H9 (cell line): Measurements from ENCODE around the gene AXIN1. TPM values are rescaled to one million over a fixed set of nuclear protein-coding genes. Genes with fewer than 3 reads are reported as not detected.
"Not testable (repeated sequence)": the region's sequence is repeated elsewhere in the genome, so short reads cannot be mapped to it uniquely, and the experiment has no call there.

ENCODE experiments used
- DNase-seq: peaks from one replicate; pipeline ENCODE4 v3.0.0-alpha.2; 2017
- H2AFZ ChIP-seq: one replicate; pipeline ENCODE4 v1.6.1; 2013; ENCODE audit warnings: mild to moderate bottlenecking, low read length, control low read depth, moderate library complexity
- H2AK5ac ChIP-seq: 2 replicates; pipeline ENCODE4 v1.6.1; 2013; ENCODE audit warnings: low read length, control low read depth, mixed read lengths; ENCODE audit not compliant: insufficient read length
- H2BK120ac ChIP-seq: one replicate; pipeline ENCODE4 v1.6.1; 2013; ENCODE audit warnings: low read depth, mild to moderate bottlenecking, low read length, control low read depth, inconsistent platforms; ENCODE audit not compliant: poor library complexity, severe bottlenecking
- H2BK12ac ChIP-seq: 2 replicates; pipeline ENCODE4 v1.6.1; 2013; ENCODE audit warnings: low read length, control low read depth, mixed read lengths, low read depth; ENCODE audit not compliant: insufficient read length
- H2BK15ac ChIP-seq: 2 replicates; pipeline ENCODE4 v1.6.1; 2013; ENCODE audit warnings: low read depth, low read length, control low read depth
- H2BK20ac ChIP-seq: one replicate; pipeline ENCODE4 v1.6.1; 2013; ENCODE audit warnings: low read depth, mild to moderate bottlenecking, low read length, control low read depth, inconsistent platforms; ENCODE audit not compliant: poor library complexity, severe bottlenecking
- H2BK5ac ChIP-seq: 2 replicates; pipeline ENCODE4 v1.6.1; 2013; ENCODE audit warnings: low read length, control low read depth, mixed read lengths; ENCODE audit not compliant: insufficient read length
- H3K14ac ChIP-seq: 2 replicates; pipeline ENCODE4 v1.6.1; 2013; ENCODE audit warnings: low read length, control low read depth; ENCODE audit not compliant: insufficient read depth
- H3K18ac ChIP-seq: 2 replicates; pipeline ENCODE4 v1.6.1; 2013; ENCODE audit warnings: low read depth, mild to moderate bottlenecking, mixed read lengths, low read length, control low read depth; ENCODE audit not compliant: insufficient read length
- H3K23ac ChIP-seq: 2 replicates; pipeline ENCODE4 v1.6.1; 2013; ENCODE audit warnings: low read length, control low read depth, mixed read lengths, low read depth; ENCODE audit not compliant: insufficient read length
- H3K23me2 ChIP-seq: 2 replicates; pipeline ENCODE4 v1.6.1; 2013; ENCODE audit warnings: low read depth, mild to moderate bottlenecking, mixed read lengths, low read length, control low read depth; ENCODE audit not compliant: insufficient read length, poor library complexity, severe bottlenecking
- H3K27ac ChIP-seq: 2 replicates; pipeline ENCODE4 v1.5.1; 2013; ENCODE audit warnings: low read length, control low read depth, mixed read lengths, low read depth; ENCODE audit not compliant: insufficient read length
- H3K27me3 ChIP-seq: 2 replicates; pipeline ENCODE4 v1.6.1; 2013; ENCODE audit warnings: low read length, control low read depth, inconsistent platforms; ENCODE audit not compliant: insufficient read depth
- H3K4ac ChIP-seq: 2 replicates; pipeline ENCODE4 v1.6.1; 2013; ENCODE audit warnings: low read depth, mild to moderate bottlenecking, control low read depth, inconsistent platforms, low read length, moderate library complexity
- H3K4me1 ChIP-seq: 2 replicates; pipeline ENCODE4 v1.6.1; 2013; ENCODE audit warnings: low read length, control low read depth, inconsistent platforms; ENCODE audit not compliant: insufficient read depth
- H3K4me2 ChIP-seq: 2 replicates; pipeline ENCODE4 v1.6.1; 2013; ENCODE audit warnings: low read length, control low read depth, mixed read lengths; ENCODE audit not compliant: insufficient read length, insufficient read depth
- H3K56ac ChIP-seq: 2 replicates; pipeline ENCODE4 v1.6.1; 2013; ENCODE audit warnings: low read depth, mild to moderate bottlenecking, mixed read lengths, low read length, control low read depth; ENCODE audit not compliant: insufficient read length
- H3K79me1 ChIP-seq: 2 replicates; pipeline ENCODE4 v1.6.1; 2013; ENCODE audit warnings: low read depth, mild to moderate bottlenecking, moderate library complexity, low read length, control low read depth, inconsistent platforms; ENCODE audit not compliant: insufficient read depth, poor library complexity, severe bottlenecking
- H3K79me2 ChIP-seq: 2 replicates; pipeline ENCODE4 v1.6.1; 2013; ENCODE audit warnings: low read length, control low read depth, inconsistent platforms; ENCODE audit not compliant: insufficient read depth
- H3K9ac ChIP-seq: 2 replicates; pipeline ENCODE4 v1.6.1; 2013; ENCODE audit warnings: low read length, control low read depth, mixed read lengths; ENCODE audit not compliant: insufficient read length; ENCODE audit errors: extremely low read depth
- H3K9me3 ChIP-seq: one replicate; pipeline ENCODE4 v1.6.1; 2013; ENCODE audit warnings: low read depth, low read length, inconsistent platforms; ENCODE audit not compliant: control insufficient read depth
- H3T11ph ChIP-seq: one replicate; pipeline ENCODE4 v1.6.1; 2013; ENCODE audit warnings: mild to moderate bottlenecking, low read length, control low read depth, inconsistent platforms
- H4K20me1 ChIP-seq: one replicate; pipeline ENCODE4 v1.6.1; 2013; ENCODE audit not compliant: control insufficient read depth, insufficient read length, insufficient read depth
- H4K5ac ChIP-seq: 2 replicates; pipeline ENCODE4 v1.6.1; 2013; ENCODE audit warnings: low read depth, mild to moderate bottlenecking, mixed read lengths, low read length, control low read depth; ENCODE audit not compliant: insufficient read length
- H4K8ac ChIP-seq: replicated peaks from 2 replicates; pipeline ENCODE4 v1.6.1; 2013; ENCODE audit warnings: low read length, control low read depth, mixed read lengths, low read depth; ENCODE audit not compliant: insufficient read length
- H4K91ac ChIP-seq: 2 replicates; pipeline ENCODE4 v1.6.1; 2013; ENCODE audit warnings: low read depth, mild to moderate bottlenecking, moderate library complexity, mixed read lengths, low read length, control low read depth; ENCODE audit not compliant: insufficient read length
- H3K27ac Mint-ChIP-seq, 3 experiments: 2 replicates in 2 of 3; 3 replicates in 1 of 3; pipeline ENCODE4 v1.8.0; 2020 to 2021; ENCODE audit warnings: mixed read lengths in 3 of 3, mild to moderate bottlenecking in 1 of 3, moderate library complexity in 1 of 3
- H3K27me3 Mint-ChIP-seq: 2 replicates; pipeline ENCODE4 v1.8.0; 2021; ENCODE audit warnings: low read depth, mild to moderate bottlenecking, moderate library complexity, mixed read lengths
- H3K36me3 Mint-ChIP-seq, 3 experiments: 2 replicates in 2 of 3; 3 replicates in 1 of 3; pipeline ENCODE4 v1.8.0; 2020 to 2021; ENCODE audit warnings: low read depth in 3 of 3, mixed read lengths in 3 of 3; ENCODE audit not compliant: insufficient read depth in 1 of 3
- H3K4me1 Mint-ChIP-seq, 2 experiments: 2 replicates each; pipeline ENCODE4 v1.8.0; 2020; ENCODE audit warnings: mixed read lengths in 2 of 2
- H3K4me3 Mint-ChIP-seq, 2 experiments: 2 replicates in 1 of 2; 3 replicates in 1 of 2; pipeline ENCODE4 v1.8.0; 2020 to 2021; ENCODE audit warnings: mild to moderate bottlenecking in 2 of 2, mixed read lengths in 2 of 2, moderate library complexity in 1 of 2
- H3K9me3 Mint-ChIP-seq, 2 experiments: 2 replicates in 1 of 2; 3 replicates in 1 of 2; pipeline ENCODE4 v1.8.0; 2020; ENCODE audit warnings: mild to moderate bottlenecking in 2 of 2, mixed read lengths in 2 of 2, moderate library complexity in 1 of 2
- WGBS: extraction: QIAGEN DNeasy Blood & Tissue Kit; methylation state at CpG from one replicate; pipeline ENCODE4 v1.1.7; 2013; ENCODE audit warnings: missing lambda C conversion rate, low lambda C conversion rate, mixed read lengths; ENCODE audit not compliant: insufficient read length; ENCODE audit errors: extremely low coverage; 5-methylcytosine and 5-hydroxymethylcytosine counted together
- total RNA-seq: library from RNA; stranded (reverse); gene quantifications from 2 replicates; pipeline ENCODE4 v1.2.1, GENCODE V29; 2021

AXIN1 gene
- total RNA-seq, 1 experiment from 2014 or later = 50.9 TPM

DNA sequence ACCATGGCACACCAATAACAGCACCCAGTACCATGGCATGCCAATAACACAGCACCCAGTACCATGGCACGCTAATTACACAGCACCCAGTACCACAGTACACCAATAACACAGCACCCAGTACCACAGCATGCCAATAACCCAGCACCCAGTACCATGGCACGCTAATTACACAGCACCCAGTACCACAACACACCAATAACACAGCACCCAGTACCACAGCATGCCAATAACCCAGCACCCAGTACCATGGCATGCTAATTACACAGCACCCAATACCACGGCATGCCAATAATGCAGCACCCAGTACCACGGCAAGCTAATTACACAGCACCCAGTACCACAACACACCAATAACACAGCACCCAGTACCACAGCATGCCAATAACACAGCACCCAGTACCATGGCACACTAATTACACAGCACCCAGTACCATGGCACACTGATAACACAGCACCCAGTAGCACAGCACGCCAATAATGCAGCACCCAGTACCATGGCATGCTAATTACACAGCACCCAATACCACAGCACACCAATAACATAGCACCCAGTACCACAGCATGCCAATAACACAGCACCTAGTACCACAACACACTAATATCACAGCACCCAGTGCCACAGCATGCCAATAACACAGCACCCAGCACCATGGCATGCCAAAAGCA is 18.2 kb downstream of the AXIN1 start:
- H3K9me3 Mint-ChIP-seq, H3K27ac ChIP-seq, H3K14ac ChIP-seq, H3K36me3 Mint-ChIP-seq, H4K20me1 ChIP-seq, H3K4me3 Mint-ChIP-seq, H3K9me3 ChIP-seq, H3K27me3 Mint-ChIP-seq, H3K27ac Mint-ChIP-seq, H2BK15ac ChIP-seq, H2AK5ac ChIP-seq, H2BK12ac ChIP-seq, DNase-seq, H3K9ac ChIP-seq, H3K23me2 ChIP-seq, H3K4me1 ChIP-seq, H3K4me2 ChIP-seq, H3K27me3 ChIP-seq, H3K23ac ChIP-seq, H3K4ac ChIP-seq, H2BK5ac ChIP-seq, H3K56ac ChIP-seq, H4K8ac ChIP-seq, H4K5ac ChIP-seq, H2BK120ac ChIP-seq, H4K91ac ChIP-seq, H2BK20ac ChIP-seq, H2AFZ ChIP-seq, H3K18ac ChIP-seq, H3K79me1 ChIP-seq, H3T11ph ChIP-seq: not testable (repeated sequence)
- whole genome bisulfite sequencing = no CpG with 5 or more reads among the region's 5 CpGs
- H3K4me1 Mint-ChIP-seq = peaks cover 13 to 14% of the 10 kb centered on the region in 2 experiments
- H3K79me2 ChIP-seq = peaks cover 36% of the 10 kb centered on the region; the same call in 1 of the 2 replicates
